HTERT RPE-1 (cell line): ENCODE results near the gene PACSIN1.

Source experiments
- in situ Hi-C: fragments of 300-500 bp; cut with MboI; formaldehyde crosslinking; loops from 4 replicates; pipeline ENCODE4 v1.14.3; 2020; ENCODE audit warnings: low sequenced_read_pairs

PACSIN1 gene, protein sequence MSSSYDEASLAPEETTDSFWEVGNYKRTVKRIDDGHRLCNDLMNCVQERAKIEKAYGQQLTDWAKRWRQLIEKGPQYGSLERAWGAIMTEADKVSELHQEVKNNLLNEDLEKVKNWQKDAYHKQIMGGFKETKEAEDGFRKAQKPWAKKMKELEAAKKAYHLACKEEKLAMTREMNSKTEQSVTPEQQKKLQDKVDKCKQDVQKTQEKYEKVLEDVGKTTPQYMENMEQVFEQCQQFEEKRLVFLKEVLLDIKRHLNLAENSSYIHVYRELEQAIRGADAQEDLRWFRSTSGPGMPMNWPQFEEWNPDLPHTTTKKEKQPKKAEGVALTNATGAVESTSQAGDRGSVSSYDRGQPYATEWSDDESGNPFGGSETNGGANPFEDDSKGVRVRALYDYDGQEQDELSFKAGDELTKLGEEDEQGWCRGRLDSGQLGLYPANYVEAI

DNA sequence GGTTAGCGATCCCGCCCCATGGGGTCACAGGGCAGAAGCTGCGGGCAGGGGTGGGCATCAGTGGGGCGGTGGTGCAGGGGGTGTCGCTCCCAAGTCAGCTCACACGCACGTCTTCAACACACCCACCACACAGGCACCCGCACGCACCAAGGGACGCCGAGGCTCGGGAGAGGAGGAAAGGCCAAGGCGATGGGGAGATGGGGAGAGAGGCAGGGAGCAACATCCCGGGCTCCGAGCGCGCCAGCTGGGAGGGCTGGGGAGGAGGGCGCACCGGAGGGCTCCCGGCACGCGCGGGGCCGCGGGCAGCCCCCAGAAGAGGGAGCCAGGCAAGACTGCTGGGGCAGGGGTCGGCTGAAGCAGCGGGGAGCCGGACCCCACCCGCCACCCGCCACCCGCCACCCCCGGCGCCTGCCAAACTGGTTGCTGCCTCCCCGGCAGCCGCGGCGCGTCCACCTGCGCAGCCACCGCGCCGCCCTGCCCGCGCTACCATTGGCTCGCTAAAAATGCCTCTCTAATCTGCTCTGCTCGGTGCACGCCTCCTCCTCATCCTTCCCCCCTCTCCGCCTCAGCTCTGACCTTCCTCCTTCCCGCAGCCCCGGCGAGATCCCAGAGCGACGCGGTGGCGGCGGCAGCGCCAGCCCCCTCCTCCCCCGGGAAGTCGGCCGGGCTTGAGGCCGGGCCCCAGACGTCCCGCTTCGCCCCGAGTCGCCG, at the start of gene PACSIN1:
TSS of gene PACSIN1 (plus strand) at position 546 of the 711 bp plus-strand sequence. CDS start 60,230 bp downstream, outside the sequence.
- in situ Hi-C loops = no loop called here

DNA sequence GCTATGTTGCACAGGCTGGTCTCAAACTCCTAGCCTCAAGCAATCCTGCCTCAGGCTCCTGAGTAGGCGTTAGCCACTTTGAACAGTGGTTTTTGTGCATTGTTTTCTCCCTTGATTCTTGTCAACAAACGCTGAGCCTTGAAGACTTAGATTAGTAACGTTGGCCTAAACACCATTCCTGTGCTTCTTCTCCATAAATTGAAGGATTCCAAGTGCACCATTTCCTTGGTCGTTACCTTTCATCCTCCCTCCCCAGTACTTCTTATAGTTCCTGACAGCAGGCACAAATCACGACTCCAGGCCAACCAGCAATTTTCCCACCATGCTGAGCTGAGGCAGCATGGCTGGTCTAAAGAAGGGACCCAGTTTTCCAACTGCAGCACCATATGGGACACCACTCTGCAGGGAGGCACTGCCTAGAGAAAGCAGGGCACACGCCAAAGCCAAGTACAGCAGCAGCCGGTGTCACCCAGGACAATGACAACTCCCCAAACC, 49.0 kb upstream of the PACSIN1 start:
- in situ Hi-C loops = no loop called here

DNA sequence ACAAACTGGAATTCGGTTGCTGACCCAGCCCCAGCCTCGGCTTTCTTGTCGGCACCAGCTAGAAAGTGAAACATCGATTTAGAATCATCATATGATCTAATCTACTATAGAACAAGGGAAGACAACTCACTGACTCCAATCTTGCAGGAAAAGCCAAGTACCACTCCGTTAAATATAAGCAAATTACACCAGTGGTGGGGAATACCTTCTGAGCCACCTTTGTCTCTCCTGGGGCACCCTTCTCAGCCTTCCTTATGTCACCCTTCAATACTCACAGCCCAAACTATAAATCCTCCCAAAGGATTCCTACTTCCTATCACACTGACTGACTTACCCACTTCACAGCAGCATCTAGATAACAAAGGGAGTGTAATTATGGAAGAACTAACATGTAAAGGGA, 47.5 kb upstream of the PACSIN1 start:
- in situ Hi-C loops = no loop called here

DNA sequence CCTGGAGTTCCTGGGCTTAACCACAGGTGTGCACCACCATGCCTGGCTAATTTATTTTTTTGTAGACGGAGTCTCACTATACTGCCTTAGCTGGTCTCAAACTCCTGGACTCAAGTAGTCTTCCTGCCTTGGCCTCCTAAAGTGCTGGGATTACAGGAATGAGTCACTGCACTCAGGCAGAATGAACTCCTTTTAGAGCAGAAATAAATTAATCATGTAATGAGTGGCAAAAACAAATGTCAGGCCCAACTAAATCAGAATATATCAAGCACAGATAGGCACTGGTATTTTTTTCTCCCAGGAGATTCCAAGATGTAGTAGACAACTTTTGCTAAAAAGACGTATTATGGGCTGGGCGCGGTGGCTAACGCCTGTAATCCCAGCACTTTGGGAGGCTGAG, 42.6 kb upstream of the PACSIN1 start:
- in situ Hi-C loops = no loop called here

DNA sequence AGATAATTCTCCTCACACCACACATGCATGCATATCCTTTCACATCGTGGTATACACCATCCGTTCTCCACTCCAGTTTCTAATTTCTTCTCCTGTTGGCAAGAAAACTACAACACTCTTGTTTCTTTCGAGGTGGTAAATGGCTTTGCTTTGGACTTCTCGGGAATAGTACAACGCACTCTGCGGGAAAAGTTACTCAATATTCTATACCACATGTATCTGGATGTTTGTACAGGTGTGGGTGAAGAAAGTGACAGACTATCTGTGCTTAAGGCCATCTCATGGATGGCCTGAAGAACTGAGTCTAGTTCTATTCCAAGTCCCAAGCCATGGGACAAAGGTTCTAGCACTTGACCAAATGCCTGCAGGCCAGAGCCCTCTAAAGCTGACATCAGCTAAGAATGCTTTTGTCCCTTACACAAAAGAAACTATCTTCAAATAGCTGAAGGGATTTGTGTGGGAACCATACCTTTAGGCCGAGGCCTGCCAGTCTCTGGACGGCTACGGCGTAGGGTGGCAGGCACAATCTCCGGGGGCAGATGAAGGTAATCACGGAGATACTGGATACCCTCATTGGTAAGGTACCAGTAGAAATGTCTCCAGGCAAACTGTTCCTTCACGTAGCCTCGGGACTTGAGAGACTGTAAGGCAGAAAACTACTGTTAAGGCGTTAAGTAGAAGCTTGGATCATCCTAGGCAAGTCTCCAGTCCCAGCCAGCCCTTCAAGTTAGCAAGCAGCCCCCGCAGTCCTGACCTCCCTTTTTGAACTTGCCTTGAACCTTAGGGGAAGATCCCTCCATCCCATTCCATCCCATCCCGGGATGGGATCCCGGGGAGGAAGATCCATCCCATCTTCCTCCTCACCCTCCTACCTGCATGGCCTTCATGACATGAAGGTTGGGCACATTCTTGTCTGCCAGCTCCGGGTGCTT, 41.4 kb upstream of the PACSIN1 start:
- in situ Hi-C loops = no loop called here

DNA sequence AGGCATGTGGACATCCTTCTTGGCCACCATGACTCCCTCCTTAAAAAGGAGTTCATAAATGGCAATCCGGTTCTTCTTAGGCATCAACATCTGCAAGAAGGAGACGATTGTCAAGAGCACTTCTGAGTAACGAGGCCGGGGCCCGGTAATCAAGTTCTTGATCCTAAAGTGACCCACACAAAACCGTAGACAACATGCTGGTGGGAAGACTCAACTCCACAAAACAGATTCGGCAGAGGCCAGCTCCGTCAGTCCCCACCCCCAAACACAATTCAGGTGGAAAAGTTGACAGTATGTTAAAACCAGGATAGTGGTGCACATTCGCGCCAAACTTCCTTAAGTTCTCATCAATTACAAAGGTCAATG, 40.8 kb upstream of the PACSIN1 start:
- in situ Hi-C loops = no loop called here

DNA sequence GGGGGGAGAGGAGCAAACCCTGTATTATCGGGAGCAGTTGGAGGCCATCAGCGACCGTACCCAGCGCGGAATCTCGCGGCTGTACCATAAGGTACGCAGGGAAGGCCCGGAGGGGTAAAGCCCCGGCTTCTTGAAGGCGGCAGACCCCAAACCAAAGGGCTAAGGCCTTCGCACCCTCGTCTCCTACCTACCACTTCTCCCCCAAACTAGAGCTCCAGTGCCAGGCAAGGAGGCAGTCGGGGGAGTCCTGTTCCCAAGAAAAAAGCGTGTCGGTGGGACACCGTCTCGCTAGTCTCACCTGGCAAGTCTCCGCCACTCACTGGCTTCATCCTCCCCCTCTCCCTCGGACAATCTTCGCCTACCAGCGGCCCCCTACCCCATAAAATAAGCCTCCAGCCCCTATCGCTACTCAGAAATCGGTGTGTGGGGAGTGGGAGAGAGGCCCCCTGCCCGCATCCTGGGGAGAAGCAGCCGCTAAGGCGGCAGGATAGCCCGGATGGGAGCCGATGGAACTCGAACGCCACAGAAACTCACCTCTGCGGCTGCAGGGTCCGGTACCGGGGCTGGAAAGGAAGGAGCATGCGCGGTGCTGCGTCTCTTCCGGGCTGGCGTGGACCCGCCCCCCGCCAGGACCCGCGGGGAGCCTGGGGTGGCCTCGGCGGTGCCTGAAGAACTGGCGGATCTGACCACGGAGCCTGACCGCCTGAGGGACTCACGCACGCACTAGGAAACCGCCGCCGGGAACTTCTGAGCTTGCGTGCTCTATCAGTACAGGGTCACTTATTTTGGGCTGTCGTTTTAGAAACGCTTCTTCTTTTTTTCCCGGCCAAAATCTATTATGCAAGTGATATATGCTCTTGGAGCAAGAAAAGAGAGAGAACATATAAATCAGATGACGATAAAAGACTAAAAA, 40.1 kb upstream of the PACSIN1 start, which contains the start of gene RPS10:
TSS of gene RPS10 (minus strand) at position 572 of the 913 bp plus-strand sequence. CDS start 848 bp downstream, outside the sequence.
- in situ Hi-C loops = no loop called here

DNA sequence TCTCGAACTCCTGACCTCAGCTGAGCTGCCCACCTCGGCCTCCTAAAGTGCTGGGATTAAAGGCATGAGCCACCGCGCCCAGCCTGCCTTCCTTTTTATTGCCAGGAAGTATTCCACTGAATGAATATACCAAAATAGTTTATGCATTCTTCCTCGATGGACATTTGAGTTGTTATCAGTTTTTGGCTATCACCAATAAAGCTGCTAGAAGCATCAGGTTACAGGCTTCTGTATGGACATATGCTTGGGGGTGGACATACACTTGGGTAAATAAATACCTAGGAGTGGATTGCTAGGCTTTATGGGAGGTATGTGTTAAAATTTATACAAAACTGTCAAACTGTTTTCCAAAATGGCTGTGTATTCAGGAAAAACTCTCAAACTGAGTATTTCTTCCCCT, 30.0 kb upstream of the PACSIN1 start:
- in situ Hi-C loops = no loop called here

DNA sequence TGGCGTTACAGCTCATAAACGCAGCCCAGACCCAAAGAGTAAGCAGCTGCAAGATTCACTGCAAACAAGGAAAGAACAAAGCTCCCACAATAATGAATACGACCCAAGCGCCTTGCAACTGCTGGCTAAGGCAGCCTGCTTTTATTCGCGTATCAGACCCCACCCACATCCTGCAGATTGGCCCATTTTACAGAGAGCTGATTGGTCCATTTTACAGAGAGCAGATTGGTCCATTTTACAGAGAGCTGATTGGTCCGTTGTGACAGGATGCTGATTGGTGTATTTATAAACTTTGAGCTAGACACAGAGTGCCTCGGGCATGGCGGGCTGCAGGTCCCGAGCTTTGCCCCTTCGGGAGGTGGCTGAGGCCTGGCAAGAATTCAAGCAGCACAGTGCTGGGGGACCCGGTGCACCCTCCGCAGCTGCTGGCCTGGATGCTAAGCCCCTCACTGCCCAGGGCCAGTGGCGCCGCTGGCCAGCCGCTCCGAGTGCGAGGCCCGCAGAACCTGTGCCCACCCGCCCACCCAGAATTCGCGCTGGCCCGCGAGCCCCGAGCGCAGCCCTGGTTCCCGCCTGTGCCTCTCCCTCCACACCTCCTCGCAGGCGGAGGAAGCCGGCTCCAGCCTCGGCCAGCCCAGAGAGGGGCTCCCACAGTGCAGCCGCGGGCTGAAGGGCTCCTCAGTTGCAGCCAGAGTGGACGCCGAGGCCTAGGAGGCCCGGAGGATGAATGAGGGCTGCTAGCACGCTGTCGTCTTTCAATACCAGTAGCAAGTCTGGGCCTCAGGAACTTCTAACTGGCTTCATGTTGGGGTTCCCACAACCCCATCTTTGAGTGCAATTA, 28.9 kb upstream of the PACSIN1 start:
- in situ Hi-C loops = no loop called here

DNA sequence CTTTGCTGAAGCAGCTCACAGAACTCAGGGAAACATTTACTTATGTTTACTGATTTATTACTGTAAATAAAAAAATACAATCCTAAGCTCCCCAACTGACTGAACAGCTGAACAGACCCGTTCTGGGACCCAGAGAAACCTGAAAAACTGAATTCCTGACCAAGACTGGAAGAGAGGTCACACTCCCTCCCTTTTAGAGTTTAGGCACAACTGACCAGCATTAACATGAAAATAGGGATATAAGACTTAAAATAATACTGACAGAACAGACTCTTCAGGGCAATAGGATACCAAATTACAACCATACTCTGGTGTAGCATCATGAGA, 28.3 kb upstream of the PACSIN1 start:
- in situ Hi-C loops = no loop called here

DNA sequence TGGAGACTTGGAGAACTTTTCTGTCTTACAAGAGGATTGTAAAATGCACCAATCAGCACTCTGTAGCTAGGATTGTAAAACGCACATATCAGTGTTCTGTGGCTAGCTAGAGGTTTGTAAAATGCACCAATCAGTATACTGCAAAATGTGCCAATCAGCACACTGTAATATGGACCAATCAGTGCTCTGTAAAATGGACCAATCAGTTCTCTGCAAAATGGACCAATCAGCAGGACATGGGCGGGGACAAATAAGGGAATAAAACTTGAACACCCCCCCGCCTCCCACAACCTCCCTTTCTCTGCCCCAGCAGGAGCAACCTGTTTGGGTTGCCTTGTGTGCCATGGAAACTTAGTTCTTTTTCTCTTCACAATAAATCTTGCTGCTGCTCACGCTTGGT, 27.2 kb upstream of the PACSIN1 start:
- in situ Hi-C loops = no loop called here

DNA sequence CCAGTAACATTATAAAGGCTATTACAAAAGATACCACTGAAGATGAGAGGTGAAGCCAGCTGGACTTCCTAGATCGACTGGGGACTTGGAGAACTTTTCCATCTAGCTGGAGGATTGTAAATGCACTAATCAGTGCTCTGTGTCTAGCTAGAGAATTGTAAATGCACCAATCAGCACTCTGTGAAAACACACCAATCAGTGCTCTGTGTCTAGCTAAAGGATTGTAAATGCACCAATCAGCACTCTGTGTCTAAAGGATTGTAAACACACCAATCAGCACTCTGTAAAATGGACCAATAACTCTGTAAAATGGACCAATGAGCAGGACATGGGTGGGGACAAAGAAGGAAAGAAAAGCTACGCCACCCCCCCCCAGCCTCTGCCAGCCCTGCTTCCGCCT, 26.4 kb upstream of the PACSIN1 start:
- in situ Hi-C loops = no loop called here

DNA sequence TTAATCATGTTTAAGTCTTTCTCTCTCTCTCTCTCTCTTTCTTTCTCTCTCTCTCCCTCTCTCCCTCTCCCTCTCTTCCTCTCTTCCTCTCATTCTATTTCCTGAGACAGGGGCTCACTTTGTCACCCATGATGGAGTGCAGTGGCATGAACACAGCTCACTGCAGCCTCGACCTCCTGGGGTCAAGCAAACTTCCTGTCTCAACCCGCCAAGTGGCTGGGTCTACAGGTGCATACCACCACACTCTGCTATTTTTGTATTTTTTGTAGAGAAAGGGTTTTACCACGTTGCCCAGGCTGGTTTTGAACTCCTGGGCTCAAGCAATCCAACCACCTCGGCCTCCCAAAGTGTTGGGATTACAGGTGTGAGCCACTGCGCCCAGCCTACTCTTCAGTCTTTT, 24.4 kb upstream of the PACSIN1 start:
- in situ Hi-C loops = no loop called here

DNA sequence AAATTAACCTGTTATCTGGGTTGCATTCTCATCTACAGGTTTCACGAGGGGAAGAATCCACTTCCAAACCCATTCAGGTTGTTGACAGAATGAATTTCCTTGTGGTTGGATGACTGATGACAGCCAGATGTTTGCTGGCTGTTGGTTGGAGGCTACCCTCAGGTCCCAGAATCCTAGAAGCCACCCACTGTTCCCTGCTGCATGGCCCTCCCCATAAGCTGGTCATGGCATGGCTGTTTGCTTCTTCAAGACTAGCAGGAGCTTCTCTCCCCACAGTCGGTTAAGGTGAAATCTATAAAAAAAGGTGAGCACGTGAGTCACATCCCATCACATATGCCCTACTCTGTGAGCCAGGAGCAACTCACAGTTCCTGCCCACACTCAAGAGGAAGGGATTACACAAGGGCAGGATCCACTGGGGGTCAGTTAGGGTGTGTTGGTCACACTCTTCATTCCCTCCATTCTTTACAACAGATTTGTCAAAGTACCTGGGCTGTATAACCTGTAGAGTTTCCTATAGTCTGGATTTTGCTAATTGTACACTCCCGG, 20.5 kb upstream of the PACSIN1 start:
- in situ Hi-C loops = no loop called here

DNA sequence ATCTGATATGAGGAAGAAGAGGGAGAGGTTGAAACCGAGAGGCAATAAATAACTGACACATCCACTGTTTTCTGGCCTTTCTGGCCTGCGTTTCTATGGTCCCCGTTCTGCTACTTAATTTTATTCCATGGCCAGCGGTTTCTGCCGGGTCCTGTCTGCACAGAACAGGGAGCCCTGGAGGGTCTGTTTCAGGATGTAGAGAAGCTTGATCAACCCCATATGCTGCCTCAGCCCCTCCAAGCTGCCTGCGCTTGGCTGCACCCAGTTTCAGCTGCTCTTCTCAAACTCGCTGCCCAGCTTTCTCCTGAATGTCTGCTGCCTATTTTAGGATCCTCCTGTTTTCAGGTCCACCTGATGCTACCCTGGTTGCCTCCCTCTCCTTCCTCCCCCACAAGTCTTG, 18.5 kb upstream of the PACSIN1 start:
- in situ Hi-C loops = no loop called here

DNA sequence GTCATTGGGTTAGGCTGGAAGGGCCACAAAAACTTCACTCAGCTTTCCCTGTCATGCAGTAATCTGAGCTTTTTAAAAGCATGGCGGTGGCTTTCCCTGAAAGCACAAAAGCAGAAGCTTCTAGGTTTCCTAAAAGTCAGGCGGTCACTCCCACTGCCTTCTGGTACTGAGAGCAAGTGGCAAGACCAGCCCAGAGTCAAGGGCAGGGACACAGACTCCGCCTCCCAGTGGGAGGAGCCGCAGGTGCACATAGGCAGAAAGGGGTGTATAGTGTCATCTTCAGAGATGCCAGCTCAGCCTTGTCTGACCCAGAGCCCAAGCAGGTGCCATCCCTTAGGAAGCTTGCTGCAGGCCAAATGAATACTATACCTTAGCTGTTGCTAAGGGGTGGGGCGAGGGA, 18.0 kb upstream of the PACSIN1 start:
- in situ Hi-C loops = no loop called here

DNA sequence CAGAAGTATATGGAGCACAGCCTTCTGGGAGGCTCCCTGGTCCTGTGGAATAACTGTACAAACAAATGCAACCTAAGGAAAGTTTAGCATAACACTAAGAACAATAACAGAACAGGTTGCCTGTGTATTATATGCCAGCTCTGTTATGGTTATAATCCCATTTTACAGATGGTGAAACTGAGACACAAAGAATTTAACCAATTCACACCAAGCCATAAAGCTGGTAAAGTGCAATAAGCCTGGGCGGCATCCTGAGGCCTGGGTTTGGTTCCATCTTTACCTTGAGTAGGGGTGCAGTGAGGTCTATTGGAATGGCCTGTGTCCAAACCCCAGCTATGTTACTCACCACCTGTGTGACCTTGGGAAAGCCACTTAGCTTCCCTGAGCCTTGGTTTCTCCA, 14.7 kb upstream of the PACSIN1 start:
- in situ Hi-C loops = no loop called here

DNA sequence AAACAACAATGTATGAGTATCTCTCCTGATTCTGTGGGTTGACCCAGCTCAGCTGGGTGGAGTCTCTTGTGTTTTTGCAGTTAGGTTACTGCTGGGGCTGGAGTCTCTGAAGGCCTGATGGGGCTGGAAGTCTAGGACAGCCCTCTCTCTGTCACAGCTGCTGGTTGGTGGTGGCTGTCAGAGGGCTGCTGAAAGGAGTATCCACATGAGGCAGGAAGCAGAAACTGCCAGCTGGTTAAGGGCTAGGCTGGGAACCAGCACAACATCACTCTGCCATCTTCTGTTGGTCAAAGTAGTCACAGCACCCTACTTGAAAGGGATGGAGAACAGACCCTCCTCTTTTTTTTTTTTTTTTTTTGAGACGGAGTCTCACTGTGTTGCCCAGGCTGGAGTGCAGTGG, 10.0 kb upstream of the PACSIN1 start:
- in situ Hi-C loops = no loop called here

DNA sequence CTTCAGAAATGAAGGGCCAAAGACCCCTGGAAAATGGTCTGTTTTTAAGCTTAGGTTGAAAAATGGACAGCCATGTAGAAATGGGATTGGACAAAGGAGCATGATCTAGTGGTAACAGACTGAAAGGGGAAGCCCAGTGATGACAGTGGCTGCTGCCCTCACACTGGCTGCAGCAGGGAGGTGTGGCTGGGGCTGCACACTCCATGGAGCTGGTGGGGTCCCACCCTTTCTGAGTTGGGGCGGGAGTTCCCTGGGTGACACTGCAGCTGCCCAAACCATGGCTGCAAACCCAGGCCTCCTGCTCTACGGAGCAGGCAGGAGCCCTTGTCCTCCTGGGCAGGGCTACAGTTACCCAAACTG, 8.5 kb upstream of the PACSIN1 start:
- in situ Hi-C loops = no loop called here
